K562 treated with DMSO at 1 percent for 24 hours (cell line): ENCODE measurements around the gene GTF2A1L. TPM values are rescaled to one million over a fixed set of nuclear protein-coding genes. Genes with fewer than 3 reads are reported as not detected.

ENCODE experiments used
- total RNA-seq: library from RNA; unstranded; fragments of 300-600 nt; gene quantifications from 2 replicates; pipeline ENCODE4 v1.2.3, GENCODE V29; 2022; ENCODE audit warnings: low read depth; ENCODE audit not compliant: insufficient read depth

GTF2A1L gene
- total RNA-seq, result not detected in 2 replicates

GRCh38 chr2:48617618-48618017, at the start of gene GTF2A1L:
TSS of gene GTF2A1L (plus strand) at chr2:48617856. CDS start at chr2:48617875, 19 bp downstream.

Other genes with a start within 250 kb of the GTF2A1L start
- 4.4 and 7.7 TPM in 2 replicates for gene PPP1R21, start 177.1 kb upstream of the GTF2A1L start, total RNA-seq
- 0.73 and 0.87 TPM in 2 replicates for gene STON1, start 87.7 kb upstream of the GTF2A1L start, total RNA-seq
- gene LHCGR, start 137.9 kb downstream of the GTF2A1L start, total RNA-seq, result not detected in 2 replicates